K562 (cell line): ENCODE measurements around the gene ELMO1.

Experiments
- CBX3 ChIP-seq, 2 experiments: IDR thresholded peaks; 1 replicate in 1 of 2; 2 replicates in 1 of 2; pipeline ENCODE4 v1.6.1; 2012; ENCODE audit warnings: inconsistent platforms in 2 of 2, low read length in 2 of 2, borderline replicate concordance in 1 of 2, control low read depth in 1 of 2
- FOXJ3 ChIP-seq: sonication (generic); formaldehyde crosslinking; IDR thresholded peaks from 2 replicates; pipeline ENCODE4 v1.4.0; 2020; ENCODE audit warnings: mild to moderate bottlenecking, missing genetic modification reagents
- HNRNPL ChIP-seq: fragments of 200-400 bp; formaldehyde crosslinking; IDR thresholded peaks from 2 replicates; pipeline ENCODE4 v1.6.1; 2017; ENCODE audit warnings: low read depth, mild to moderate bottlenecking, low read length
- KDM5B ChIP-seq: fragments of 200-600 bp; sonication (generic); IDR thresholded peaks from 2 replicates; pipeline ENCODE4 v1.6.1; 2012; ENCODE audit warnings: low read depth, mild to moderate bottlenecking, moderate library complexity, low read length, control low read depth, inconsistent platforms; ENCODE audit not compliant: insufficient replicate concordance
- MAFF ChIP-seq: IDR thresholded peaks from 2 replicates; pipeline ENCODE4 v1.6.1; 2012; ENCODE audit warnings: low read length, improper control_type of control experiment
- NFIX ChIP-seq: fragments of 250-450 bp; sonication (Bioruptor Pico); IDR thresholded peaks from 2 replicates; pipeline ENCODE4 v1.4.0; 2020; ENCODE audit warnings: low read depth, mild to moderate bottlenecking, moderate library complexity
- POLR2A ChIP-seq: fragments of 450-650 bp; conservative IDR thresholded peaks from 2 replicates; pipeline ENCODE4 v1.6.1; 2016
- SIN3A ChIP-seq, 2 experiments: fragments of 150-350 bp in 1 of 2; IDR thresholded peaks; 2 replicates each; pipeline ENCODE4 v1.6.1; 2011 to 2016; ENCODE audit warnings: borderline replicate concordance in 2 of 2, low read depth in 2 of 2, low read length in 2 of 2, mild to moderate bottlenecking in 2 of 2, moderate library complexity in 2 of 2; ENCODE audit not compliant: control insufficient read depth in 1 of 2
- ZNF3 ChIP-seq: fragments of 250-450 bp; sonication (Bioruptor Pico); IDR thresholded peaks from 2 replicates; pipeline ENCODE4 v1.5.0; 2021; ENCODE audit warnings: mild to moderate bottlenecking, moderate library complexity

- TF ChIP-seq MAFF, result no peak
- no peak for TF ChIP-seq CBX3 (IDR thresholded peaks at IDR 0.05; ENCODE audit: borderline replicate concordance in 1 of 2, low read length in 2 of 2)
- no peak for TF ChIP-seq NFIX (CRISPR knock-in tag)
- no peak for TF ChIP-seq ZNF3
- no peak for TF ChIP-seq SIN3A (IDR thresholded peaks at IDR 0.05; ENCODE audit: borderline replicate concordance in 2 of 2, control insufficient read depth in 1 of 2, low read depth in 2 of 2, low read length in 2 of 2)
- no peak for TF ChIP-seq HNRNPL
- TF ChIP-seq FOXJ3 (CRISPR knock-in tag), result no peak
- no peak for TF ChIP-seq POLR2A
- no peak for TF ChIP-seq KDM5B
Observed at GRCh38 chr7:37388811-37389210, 59.9 kb downstream of the ELMO1 start.
